HG02943 (cell line): ENCODE data around the gene NELL1.
"Not testable (repeated sequence)": the region's sequence is repeated elsewhere in the genome, so short reads cannot be mapped to it uniquely, and the experiment has no call there.

ENCODE experiments used
- ATAC-seq: cut with Tn5 transposase; IDR thresholded peaks from one replicate; pipeline ENCODE4 v1.9.1; 2021; ENCODE audit warnings: mild to moderate bottlenecking, low read depth, moderate library complexity; ENCODE audit not compliant: unreplicated experiment

Gene NELL1

DNA sequence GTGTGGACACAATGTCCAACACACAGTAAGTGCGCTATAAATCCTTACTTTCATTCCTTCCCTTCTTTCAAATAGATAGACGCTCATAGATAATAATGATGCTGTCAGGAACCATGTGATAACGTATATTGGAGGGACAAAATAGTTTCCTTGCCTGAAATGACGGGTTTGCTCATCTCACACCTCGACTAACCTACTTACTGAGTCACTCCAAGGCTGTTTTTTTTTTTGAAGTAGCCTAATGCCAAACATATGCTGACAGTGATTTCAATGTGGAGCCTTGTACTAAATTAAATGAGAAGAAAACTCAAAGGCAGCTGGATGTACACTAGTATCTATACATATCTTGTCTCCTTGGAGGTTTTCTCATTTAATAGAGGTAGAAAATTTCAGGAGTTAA is 400.5 kb downstream of the NELL1 start:
- ATAC-seq: no peak

DNA sequence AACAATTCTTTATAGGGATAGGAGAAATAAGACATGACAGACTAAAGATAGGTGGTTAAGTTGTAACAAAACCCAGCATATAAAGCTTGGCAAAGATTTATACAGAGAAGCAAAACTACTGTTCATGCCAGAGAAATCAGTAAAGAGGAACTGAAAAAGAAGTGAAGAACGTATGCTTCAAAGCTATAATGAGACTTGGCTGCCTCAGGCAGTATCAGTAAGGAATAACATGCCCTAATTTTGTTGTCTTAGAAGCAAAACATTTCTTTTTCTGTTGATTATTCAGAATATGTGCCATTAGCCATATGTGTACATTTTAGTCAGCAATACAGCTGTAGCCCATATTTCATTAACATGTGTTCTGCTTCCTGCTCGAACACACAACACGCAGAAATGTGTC is 403.2 kb downstream of the NELL1 start:
- no peak for ATAC-seq

DNA sequence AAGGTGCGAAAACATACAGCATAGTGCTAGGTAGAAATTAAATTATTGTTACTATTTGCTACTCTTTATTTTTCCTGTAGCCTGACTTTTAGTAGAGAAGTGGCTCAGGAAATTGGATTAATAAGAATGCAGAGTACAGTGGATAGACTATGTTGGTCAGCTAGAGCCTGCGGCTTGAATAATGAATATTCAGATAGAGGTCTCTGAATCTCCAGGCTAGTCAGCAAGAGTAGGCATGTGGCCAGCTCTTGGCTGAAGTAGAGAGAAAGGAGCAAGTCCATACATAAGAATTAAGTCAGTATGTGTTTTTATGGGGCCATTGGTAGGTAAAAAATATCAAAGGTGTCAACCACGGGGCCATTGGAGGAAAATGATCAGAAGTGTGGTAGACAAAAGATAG is 413.5 kb downstream of the NELL1 start:
- no peak for ATAC-seq

DNA sequence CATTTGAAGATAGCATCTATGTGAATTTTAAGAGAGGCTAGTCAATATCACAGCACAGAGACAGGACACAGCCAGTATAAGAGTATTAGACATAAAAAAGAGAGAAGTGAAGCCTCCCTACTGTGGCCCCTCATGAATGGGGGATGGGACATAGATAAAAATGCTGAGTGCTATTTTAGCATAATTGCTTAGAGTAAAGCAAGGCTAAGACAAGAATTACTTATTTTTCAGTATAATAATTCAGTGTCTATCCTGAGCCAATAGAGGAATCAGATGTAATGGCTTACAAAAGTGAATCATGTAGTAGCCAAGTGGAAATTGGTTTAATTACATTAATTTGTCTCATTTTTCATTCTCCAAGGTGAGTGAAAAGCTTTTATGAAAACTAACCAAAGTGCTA is 419.5 kb downstream of the NELL1 start:
- no peak for ATAC-seq

DNA sequence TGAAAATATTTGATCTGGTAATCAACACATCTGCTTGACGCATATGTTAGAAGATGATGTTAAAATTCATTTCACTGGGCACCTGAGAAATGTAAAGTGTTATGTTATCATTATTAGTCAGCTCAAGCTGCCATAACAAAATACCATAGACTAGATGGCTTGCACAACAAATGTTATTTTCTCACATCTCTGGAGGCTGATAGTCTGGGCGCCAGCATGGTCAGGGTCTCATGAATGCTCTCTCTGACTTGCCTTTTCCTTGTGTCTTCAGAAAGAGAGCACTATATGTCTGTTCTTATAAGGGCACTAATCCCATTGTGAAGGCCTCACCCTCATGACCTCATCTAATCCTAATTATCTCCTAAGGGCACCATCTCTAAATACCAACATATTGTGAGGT is 435.3 kb downstream of the NELL1 start:
- ATAC-seq: no peak

DNA sequence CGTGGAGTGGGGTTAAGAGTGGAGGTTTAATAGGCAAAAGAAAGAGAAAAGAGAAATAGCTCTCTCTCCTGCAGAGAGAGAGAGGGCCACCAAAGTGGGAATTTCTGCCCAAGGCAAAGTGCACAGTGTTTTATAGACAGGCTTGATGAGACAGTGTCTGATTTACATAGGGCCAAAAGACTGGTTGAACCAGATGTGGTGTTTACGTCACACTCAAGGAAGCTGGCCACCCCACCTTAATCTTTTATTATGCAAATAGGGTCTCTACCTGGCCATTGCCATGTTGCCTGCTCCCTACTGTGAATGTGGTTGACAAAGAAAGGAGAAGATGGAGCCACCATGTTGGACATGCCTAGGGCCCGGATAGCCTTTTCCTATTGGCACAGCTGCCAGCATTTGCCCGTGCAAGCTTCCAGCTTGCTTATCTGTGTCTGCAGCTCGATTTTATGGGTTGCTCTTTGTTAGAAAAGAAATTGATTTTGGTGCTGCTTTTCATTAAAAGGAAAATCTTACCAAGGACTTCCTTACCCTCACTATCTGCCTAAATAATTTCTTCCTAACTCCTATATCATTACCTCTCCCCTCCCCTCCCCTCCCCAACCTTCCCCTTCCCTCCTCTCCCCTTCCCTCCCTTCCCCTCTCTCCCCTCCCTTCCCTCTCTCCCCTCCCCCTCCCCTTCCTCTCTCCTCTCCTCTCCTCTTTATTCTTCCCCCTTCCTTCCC is 436.0 kb downstream of the NELL1 start:
- ATAC-seq: no peak

DNA sequence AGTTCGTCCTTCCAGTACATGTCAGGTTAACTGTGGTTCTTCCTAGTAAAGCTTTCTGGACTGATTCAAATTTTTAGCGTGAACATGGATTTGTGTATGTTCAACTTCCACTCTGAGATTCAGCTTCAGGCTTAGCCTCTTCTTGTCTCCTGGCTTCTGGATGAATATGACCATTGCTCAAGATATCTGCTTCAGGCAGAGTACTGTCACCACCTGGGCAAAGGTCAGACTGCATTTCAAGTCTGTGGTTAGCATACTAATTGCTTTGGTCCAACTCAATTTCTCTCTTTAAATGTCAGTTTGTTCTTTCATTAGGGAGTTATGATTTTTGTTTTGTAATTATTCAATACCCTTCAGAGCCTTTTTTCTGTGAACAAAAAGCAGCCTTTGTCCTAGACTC is 440.0 kb downstream of the NELL1 start:
- no peak for ATAC-seq

DNA sequence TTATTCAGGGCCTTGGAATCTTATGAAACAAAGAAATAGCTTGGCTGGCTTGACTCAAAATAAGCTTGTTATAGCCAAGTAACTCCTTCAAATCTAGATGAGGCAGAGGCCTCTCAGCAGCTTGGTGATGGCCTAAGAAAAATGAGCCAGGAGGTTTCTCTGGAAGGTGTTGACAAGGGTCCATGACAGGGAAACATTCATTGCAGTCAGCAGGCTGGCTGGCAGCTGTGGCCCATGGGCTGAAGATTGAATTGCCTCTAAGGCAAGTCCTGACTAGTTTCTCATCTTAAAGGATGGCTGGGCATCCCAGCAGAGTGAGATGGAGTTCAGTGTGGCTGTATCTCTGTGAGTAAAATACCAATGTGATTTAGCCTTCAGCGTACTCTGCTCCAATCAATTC is 441.0 kb downstream of the NELL1 start:
- no peak for ATAC-seq

DNA sequence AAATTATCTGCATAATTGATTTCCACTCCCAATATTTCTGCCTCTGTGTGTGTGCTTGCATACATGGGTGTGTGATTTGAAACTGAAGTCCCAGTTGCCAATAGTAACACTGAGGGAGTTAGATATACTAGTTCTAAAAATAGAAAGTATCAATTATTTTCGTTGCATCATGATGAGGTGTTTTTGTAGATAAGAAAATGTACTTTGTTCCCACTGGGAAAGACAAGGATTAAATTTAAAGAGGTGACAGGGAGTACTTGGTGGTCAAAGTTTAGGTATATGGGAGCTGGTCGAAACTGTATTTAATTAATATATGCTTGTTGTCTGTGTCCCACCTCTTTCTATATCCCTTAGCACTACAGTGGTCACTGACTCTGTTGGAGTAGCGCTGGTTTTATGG is 444.5 kb downstream of the NELL1 start:
- ATAC-seq: no peak

DNA sequence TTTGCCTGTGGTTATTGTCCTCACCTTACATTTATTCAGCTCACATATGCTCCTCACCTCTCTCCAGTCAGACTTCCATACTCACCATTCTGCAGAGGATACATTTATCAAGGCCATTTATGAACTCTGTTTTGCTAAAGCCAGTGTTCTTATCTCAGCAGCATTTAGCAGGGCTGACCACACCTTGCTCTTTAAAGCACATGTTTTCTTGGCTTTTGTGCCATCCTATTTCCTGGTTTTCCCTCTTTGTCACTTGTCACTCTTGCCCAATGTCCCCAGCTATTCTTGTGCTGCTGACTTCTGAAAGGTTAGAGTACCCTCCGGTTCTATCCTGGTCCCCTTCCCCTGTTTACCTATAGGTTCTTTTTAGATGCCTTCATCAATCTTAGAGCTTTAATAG is 446.6 kb downstream of the NELL1 start:
- ATAC-seq: no peak

DNA sequence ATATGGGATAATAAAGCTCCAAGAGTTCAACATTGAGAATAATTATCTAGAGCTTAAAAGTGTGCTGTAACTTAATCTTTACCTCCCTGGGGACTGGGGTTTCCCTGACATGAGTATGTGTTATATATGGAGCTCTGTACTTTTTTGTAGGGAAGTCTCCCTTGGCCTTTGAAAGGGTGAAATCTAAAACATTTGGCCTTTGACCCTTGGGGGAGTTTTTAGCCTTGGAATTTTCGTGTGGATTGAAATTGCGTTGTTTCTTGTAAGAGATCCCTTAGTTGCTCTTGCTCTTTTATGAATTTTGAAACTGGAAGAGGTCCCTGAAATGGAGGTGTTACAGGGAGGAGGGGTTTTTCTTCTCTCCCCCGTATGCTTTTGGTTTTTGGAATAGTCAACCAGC is 450.0 kb downstream of the NELL1 start:
- ATAC-seq: no peak

DNA sequence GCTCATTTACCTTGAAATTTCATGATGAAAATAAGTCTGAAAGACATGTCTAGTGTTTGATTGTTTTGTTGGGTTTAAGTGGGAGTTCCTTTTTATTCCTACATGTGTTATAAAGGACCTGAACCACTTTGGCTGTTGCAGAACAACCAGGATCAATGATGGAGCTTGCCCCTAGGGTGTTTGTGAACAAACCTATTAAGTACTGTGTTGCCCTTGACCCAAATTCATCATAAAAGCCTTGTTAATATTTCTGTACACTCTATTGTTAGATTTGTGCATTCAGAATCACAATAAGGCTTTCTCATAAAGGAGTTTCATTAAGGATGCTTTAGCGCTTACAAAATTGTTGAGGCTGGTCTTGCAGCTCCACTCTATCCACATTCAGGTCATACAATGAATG is 452.6 kb downstream of the NELL1 start:
- ATAC-seq: no peak

DNA sequence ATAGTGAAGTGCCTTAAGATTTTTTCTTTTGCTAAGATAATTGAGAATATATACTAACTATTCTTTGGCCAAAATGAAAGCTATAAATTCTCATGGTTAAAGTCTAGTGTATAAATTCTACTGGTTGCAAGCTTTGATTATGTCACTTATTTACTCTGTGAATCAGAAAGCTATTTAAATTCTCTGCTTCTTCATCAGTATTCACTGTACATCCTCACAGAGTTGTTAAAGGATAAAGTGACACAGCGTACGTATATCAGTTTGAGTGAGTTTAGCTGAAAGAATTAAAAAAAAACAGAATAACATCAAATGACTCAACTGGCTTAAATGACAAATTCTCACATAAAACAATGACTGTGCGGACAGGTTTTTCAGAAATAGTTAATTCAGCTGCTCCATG is 453.1 kb downstream of the NELL1 start:
- no peak for ATAC-seq

DNA sequence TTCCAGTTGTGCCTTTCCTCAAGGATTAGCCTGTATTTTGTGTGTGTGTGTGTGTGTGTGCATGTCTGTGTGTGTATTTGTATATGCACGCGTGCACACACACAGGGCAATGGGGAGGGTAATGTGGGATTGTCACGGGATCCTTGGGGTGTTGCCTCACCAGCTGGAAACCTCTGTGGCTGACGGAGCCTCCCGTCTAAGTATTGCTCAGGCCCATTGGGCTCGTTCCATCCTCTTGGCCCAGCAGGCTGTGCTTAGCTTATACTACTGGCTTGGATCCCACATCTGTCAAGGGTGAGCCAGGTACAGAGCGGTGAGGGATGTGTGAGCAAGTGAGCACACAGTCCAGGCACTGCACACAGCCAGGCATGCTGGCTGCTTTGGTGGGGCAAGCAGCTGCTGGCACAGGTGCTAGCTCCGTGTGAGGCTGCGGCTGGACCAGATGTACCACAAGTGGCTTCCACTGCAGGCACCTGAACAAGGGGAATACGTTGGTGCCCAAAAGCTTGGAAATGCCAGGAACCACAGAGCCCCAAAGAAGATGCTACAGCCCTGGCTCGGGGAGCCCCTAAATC is 462.8 kb downstream of the NELL1 start:
- no peak for ATAC-seq

DNA sequence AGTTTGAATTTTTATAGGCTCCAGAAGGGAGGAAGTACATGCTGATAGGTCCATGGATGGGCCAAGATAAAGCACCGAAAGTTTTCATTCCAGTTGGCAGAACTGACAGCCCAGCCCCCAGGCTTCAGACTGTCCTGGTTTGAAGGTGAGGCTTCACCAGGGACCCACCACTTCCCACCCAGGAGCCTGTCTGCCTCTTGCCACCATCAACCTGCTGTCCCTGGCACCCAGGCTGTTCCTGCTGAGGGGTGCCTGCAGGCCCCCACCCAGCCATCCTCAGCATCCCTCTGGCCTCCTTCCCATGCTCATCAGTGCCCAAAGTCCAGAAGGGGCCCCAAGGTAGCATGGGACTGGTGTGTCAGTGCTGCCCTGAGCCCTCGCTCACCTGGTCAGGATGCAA is 463.9 kb downstream of the NELL1 start:
- ATAC-seq: no peak

DNA sequence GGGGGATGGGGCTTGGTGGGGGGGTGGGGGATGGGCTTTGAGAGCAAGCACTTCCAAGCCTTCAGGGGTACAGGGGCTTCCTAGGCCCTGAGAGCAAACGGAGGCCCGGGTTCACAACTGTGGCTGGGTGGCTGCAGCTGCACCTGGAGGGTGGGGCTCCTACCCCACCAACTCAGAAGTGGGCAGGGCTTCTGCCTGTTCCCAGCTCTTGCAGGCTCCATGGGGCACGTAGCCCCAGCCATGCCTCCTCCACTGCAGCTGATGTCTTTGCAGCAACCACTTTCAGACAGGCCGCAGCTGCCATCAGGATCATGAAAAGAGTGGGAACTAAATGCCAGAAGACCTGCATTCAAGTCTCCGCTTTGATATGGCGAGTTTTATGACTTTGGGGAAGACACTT is 464.3 kb downstream of the NELL1 start:
- no peak for ATAC-seq

DNA sequence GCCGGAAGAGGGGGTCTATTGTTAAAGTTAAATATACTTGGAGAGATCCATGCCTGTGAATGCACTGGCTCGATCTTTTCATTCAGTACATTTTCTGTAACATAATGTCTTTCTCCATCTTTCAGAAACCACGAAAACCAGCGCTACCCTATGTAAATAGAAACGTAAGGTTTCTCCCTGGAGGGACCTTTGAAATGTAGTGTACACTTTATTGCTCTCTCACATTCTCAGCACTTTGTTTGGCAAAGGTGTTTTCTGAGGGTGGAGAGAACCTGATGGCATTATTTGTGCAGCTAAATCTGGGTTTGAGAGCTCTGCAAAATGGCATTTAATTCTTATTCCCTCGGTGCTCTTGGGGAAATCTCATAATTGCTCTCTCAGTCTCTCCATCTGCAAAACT is 468.4 kb downstream of the NELL1 start:
- ATAC-seq: no peak

DNA sequence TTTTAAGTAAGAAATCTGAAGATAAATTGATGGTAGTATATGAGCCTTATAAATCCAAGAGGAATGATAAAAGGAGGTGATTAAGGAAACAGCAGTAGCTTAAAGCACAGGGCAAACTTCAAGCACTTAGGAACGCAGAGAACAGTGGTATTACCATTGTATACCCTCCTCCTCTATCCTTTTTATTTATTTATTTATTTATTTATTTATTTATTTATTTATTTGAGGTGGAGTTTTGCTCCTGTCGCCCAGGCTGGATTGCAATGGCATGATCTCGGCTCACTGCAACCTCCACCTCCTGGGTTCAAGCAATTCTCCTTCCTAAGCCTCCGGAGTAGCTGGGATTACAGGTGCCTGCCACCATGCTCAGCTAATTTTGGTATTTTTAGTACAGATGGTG is 472.2 kb downstream of the NELL1 start:
- not testable (repeated sequence) for ATAC-seq

DNA sequence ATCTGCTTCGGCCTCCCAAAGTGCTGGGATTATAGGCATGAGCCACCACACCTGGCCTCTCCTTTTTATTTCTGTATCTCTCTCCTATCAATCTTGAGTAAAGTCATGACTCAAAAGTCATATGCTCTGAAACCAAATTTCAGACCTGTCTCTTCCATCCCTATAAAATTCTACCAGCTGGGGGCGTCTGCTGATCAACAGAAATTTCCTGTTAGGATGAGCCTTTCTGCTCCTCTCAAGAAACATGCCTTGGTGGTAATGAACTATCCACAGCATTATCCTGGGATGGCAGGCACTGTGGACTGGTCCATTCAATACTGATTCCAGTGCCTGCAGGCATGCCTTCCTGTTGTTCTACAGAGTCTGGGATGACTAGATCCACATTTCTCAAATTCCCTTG is 472.6 kb downstream of the NELL1 start:
- ATAC-seq: no peak

DNA sequence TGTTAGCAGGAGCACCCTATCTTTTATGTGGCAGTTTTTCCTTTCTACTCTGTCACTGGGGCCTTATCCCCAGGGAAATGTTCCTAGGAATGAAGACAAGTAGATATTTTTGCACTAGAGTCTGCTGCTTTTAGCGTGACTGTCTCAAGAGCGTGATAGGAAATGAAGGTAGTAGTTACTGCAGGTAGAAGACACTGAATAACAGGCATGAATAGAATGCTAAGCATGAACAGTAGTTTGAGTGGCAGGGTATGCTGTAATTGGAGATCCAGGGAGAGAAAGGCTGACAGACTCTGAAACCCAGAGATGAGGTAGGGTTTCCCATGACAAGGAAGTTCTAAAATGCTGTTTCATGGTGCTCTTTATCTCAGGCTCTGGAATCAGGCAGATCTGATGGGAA is 475.1 kb downstream of the NELL1 start:
- no peak for ATAC-seq

DNA sequence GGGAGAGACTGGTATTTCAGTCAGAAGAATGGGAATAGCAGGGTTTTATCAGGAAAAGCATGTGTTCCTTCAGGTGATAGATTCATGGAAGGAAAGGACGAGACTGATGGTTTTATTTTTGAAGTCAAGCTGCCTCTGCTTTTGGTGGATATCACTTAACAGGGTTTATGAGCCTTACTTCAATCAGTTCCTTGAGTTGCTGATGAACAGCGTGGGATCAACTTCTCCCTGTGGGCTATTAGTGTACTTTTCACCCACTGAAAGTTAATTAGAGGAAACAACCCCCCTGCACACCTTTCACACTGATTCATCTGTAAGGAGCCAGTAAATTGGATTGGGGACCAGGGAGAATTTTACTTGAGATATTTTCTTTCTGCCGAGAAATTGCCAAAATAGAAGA is 479.0 kb downstream of the NELL1 start:
- ATAC-seq: no peak

DNA sequence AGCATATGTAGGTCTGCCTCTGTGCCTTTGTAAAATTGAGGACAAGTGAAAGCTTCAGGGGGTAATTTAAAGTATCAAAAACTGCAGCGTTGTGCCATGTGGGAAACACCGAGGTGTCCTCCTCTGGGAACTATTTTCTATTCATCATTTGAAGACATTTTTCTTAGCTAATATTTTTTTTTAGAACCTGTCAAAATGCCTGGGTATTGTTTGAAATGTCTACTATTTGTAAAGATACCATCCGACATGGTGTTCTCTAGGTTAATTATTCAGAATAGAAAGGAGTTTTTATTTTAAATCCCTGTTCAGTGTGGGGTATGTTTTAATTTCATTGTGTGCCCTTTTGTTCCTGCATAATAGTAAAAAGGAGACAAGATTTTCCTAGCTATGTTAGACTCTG is 490.8 kb downstream of the NELL1 start:
- ATAC-seq: no peak

DNA sequence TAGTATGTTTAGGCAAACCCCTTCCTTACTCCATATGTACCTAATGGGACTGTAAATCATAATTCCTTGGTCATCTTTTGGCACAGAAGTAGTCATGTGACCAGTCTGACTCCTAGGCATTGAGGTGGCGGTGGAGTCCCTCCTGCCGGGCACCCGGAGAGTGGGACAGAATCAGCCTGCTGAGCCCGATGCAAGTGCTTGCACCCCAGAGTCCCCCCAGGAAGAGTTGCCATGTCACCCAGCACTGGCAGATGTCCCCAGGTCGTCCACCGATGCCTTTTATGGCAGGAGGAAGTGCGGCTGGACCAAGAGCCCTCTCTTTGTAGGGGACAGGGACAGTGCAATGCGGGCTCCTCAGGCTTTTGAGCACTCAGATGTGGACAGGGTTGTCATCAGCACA is 500.3 kb downstream of the NELL1 start:
- no peak for ATAC-seq
